Stimulated activated naive CD8-positive, alpha-beta T cell treated with anti-CD3 and anti-CD28 coated beads, Interleukin-15, Interleukin-2, amounts not matched to agents 100 U/mL and 50 U/mL, for 24 hours (primary cell): ENCODE measurements around the gene BCL2L11.

ENCODE experiments used
- ATAC-seq: fragments of 150-1000 bp; cut with Tn5 transposase; one replicate; pipeline ENCODE4 v1.10.0; 2021
- DNase-seq: peaks from one replicate; pipeline ENCODE4 v3.0.0; 2021

Gene BCL2L11

GRCh38 chr2:111168528-111169239 lies 48.0 kb downstream of the BCL2L11 start:
- DNase-seq (peak; percentile 68), ATAC-seq (peak; percentile 88)

- ATAC-seq (peak; percentile 29), DNase-seq (no peak)
These were observed 48.6 kb downstream of the BCL2L11 start for GRCh38 chr2:111169268-111169667.

- DNase-seq (no peak), ATAC-seq (no peak)
These were observed 49.2 kb downstream of the BCL2L11 start for GRCh38 chr2:111169924-111170323.

DNA sequence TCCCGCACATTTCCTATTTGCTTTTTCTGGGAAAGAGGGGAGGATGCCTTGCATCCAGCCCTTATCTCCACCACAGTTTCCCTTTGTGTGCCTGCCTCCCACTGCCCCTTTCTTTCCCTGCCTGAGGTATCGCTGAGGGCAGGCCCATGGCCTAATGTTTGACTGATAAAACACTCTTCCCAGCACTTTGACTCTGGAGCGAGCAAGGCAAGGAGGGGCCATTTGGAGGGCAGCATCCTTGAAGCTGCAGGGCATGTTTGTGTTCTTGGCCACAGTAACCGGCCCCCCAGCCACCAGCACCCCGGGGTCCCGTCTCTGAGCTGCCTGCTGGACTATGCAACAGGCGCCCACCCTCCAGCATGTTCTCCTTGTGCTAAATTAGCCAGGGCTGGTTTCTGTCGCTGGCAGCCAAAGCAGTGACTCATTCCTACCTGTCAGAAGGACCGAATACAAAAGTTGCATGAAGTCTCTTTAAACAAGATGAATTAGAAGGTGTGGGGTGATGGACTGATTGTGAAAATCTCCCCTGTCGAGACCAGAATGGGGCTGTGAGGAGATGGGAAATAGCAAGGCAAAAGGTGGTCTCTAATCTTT lies 50.7 kb downstream of the BCL2L11 start:
- no peak for DNase-seq
- no peak for ATAC-seq

- DNase-seq (no peak), ATAC-seq (no peak)
These were observed 52.0 kb downstream of the BCL2L11 start for GRCh38 chr2:111172666-111173065.

DNA sequence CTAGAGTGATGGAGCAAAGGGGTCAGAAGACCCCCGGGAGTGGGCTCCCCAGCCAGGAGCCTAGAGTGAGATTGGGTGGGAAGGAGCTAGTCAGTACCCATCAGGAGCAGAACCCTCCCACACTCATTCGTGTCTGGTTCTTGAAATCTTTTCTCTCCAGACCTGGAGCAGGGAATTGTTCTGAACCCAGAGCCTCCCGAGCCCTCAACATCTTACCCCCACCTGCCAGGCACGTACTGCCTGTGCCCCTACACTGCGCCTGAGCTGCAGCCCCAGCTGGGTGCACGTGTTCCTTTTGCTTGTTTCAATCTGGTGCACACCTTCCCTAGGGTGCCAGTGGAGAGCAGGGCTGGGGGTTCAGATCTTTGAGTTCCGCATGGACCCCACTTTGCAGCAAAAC lies 52.6 kb downstream of the BCL2L11 start:
- no peak for ATAC-seq
- no peak for DNase-seq

DNA sequence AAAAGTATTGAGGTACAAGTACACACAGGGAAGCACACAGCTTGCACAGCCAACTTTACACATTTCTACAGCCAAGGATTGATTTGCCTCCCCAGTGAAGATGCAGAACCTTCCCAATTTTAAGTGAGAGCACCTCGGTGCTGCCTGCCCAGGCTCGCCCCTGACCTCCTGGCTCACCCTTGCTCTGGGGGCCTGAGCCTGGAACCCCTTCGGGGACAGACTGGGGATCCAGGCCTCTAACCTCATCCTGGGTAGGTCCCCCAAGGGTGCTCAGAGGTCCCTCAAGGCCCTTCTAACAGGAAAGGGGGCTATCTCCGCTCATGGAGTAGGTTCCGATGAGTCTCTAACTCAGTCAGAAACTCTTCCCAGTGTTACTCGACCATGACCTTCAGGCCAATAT lies 53.1 kb downstream of the BCL2L11 start:
- DNase-seq (no peak), ATAC-seq (no peak)

DNA sequence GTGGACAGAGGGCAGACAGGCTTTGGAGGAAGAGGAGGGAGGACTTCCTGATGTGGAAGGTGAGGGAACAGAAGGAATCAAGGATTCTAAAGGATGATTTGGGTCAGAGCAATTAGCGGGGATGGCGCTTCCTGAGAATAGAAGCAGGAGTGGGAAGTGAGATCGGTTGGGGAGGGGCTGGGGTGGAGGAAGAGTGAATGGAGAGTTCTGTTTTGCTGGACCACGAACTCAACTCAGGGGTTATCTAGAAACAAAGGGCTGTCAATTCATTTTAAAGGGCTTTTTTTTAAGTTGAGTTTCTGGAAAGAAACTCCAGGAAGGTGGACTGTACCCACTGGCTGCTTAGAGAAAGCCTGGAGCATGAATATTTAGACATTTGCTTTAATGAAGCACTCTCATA lies 54.9 kb downstream of the BCL2L11 start:
- no peak for ATAC-seq
- DNase-seq: no peak

GRCh38 chr2:111176388-111176787 lies 55.7 kb downstream of the BCL2L11 start:
- ATAC-seq (peak; percentile 44), DNase-seq (no peak)

DNA sequence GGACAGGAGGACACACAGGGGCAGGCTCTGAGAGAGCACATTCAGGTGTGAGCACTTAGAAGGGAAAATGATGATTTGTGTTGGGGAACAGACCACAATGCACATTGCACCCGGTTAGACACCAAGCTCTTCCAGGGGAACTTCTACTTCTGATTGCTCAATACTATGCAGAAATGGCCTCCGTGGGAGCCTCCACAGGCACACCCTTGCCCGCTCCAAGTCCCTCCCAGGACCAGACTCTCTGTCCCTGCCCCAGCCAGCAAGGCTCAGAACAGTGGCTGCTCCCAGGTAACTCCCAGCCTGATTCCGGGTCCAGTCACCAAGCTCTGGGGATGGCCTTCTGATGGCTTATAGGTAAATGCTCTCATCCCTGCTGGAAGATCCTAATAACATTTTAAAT lies 56.2 kb downstream of the BCL2L11 start:
- no peak for DNase-seq
- no peak for ATAC-seq

GRCh38 chr2:111178296-111178695 lies 57.6 kb downstream of the BCL2L11 start:
- ATAC-seq (no peak), DNase-seq (no peak)

- DNase-seq: peak; percentile 3
- no peak for ATAC-seq
These were observed 58.2 kb downstream of the BCL2L11 start for GRCh38 chr2:111178730-111179405.

DNA sequence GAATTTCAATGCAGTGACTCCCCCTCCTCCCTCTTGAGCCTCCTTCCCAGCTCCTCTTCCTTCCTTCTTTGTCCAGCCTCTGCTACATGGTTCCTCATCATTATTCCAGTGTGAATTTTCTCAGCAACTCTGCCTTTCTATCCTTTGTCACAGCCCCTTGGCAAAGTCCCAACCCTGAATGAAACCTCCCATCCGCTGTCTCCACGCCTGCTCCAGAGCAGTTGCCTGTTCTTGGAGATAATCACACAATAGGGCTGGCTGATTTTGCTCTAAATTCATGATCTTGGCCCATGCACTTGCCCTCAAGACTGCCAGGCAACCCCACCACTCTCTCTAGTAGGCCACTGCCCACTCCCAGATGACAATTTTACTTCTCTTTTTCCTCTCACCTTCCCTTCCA lies 61.4 kb downstream of the BCL2L11 start:
- ATAC-seq (no peak), DNase-seq (no peak)

DNA sequence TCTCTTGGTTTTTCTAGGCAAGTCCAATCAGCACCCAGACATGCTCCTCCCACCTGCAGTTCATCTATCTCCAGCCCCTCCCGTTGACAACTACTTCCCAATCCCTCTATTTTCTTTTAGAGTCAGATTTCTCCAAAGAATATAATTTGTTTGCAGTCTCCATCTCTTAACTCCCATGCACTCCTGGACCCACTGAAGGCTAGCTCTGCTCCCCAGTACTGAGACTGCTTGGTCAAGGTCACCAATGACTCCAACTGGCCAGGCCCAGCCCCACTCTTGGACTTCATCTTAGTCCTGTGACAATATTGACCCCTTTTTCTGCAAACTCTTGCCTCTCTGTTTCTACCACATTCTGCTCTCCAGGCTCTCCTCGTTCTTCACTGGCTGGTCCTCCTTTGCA lies 62.0 kb downstream of the BCL2L11 start:
- DNase-seq (no peak), ATAC-seq (no peak)

DNA sequence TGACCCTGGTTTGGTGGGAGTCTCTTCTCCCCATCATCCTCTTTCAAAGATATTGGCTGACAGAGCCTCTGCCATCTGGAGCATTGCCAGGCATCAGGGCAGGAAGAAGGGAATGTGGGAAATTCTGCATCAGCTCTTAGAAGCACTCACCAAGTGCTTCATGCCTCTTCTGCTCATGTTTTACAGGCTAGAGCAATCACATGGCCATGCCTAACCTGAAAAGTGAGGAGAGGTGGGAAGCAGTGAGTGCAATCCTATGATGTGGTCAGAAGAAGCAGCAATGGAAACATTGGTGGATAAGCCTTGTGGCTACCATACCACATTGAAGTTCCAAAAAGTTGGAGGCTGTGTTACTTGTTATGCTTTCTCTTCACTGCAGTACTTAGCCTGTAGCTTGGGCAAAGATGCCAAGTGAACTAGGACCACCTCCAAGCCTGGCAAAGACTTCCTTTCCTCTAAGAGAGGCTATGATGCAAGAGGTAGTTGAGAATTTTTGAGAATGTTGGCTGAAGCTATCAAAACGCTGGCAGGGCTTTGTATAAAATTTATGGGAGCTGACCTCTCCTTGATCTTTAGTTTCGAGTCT lies 64.1 kb downstream of the BCL2L11 start:
- DNase-seq: no peak
- no peak for ATAC-seq

- DNase-seq (no peak), ATAC-seq (no peak)
These were observed 64.8 kb downstream of the BCL2L11 start for GRCh38 chr2:111185361-111186022.

- no peak for DNase-seq
These were observed 65.5 kb downstream of the BCL2L11 start for GRCh38 chr2:111186121-111186715.

DNA sequence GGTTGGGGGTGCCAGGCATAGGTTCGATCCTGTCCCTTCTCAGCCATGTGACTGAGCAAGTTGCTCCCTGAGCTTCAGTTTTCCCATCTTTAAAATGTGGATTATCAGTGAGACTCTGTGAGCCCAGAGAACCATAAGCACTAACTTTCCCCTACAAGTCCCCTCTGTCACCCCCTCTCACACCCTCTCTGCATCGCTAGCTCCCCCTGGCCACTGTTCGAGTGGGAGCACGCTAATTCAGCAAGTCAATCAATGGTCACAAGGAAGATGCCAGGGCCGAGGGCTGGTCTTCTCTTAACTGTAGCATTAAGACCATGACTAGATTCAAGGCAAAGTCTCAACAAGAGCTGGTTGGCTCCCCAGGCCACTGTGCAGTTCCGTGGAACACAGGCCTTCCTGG lies 66.2 kb downstream of the BCL2L11 start:
- DNase-seq (no peak), ATAC-seq (no peak)

More at GRCh38 chr2:111186121-111186715, 65.5 kb downstream of the BCL2L11 start:
- no peak for ATAC-seq

GRCh38 chr2:111188681-111189080 lies 68.0 kb downstream of the BCL2L11 start:
- ATAC-seq: no peak
- DNase-seq: no peak

DNA sequence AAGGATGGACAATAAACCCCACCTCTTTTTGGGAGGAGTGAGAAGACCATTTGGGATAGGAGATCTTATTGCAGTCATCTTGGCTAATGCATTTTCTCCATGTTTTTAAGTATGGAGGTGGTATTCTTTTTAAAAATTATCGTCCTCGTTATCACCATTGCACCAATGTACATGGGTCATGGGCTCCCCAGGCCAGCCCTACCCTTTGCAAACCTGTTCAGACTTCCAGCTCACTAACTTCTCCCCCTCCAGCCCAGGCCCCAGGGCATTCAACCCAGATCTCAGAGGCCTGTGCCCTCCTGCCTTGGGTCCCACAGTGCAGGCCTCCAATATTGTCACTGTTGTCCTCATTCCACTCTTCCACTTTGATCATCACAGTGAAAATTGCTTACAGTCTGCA lies 68.4 kb downstream of the BCL2L11 start:
- DNase-seq (no peak), ATAC-seq (no peak)

DNA sequence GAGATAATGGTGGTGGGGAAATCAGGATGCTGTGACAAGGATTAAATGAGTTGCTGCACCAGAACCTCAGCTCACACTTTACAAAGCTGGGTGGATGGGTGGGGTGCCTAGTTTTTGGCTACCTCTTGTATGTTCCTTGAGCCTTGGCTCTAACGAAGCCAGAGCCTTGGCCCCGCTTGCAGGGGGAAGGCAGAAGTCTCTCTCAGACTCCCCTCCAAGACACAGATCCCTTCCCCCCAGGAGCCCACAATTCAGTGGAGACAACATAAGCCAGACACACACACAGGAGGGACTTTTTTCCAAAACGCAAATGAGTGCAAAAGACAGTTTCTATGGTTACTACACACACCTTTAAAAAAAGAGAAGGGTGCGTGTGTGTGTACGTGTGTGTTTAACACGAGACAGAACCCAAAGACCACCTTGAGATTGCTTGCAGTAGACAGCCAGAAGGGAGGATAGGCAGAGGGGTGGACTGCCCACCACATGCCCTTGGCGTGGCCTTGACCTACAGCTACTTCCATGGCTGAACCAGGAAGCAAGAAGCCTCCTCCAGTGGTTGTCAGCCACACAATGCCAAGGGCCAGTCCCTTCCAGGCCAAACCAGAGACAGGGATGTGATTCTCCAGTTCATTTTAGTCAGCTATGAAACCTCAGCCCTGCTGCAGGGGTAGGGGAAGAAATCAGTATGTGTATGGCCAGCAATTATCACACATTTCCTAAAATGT lies 70.3 kb downstream of the BCL2L11 start:
- DNase-seq (no peak), ATAC-seq (no peak)

- DNase-seq (no peak), ATAC-seq (no peak)
These were observed 71.2 kb downstream of the BCL2L11 start for GRCh38 chr2:111191877-111192276.
